Retinal pigment epithelial cell (primary cell): ENCODE data around the gene KRT4.

ENCODE experiments used
- DNase-seq: peaks from one replicate; pipeline ENCODE4 v3.0.0-alpha.2; 2010; ENCODE audit warnings: low read depth
- H3K4me3 ChIP-seq: 2 replicates; pipeline ENCODE4 v1.5.1; 2011; ENCODE audit warnings: mild to moderate bottlenecking, low read length, control low read depth, moderate library complexity
- CTCF ChIP-seq: conservative IDR thresholded peaks from 2 replicates; pipeline ENCODE4 v1.5.1; 2011; ENCODE audit warnings: low read depth, low read length, control low read depth, inconsistent platforms

Gene KRT4

GRCh38 chr12:52799505-52800211 is 14.3 kb downstream of the KRT4 start:
- TF ChIP-seq CTCF = no peak
- DNase-seq = no peak
- no peak overlapping the region for H3K4me3 ChIP-seq

GRCh38 chr12:52798671-52799504 is 15.0 kb downstream of the KRT4 start:
- DNase-seq = no peak
- H3K4me3 ChIP-seq = no peak overlapping the region
- no peak for TF ChIP-seq CTCF

- no peak for DNase-seq
- no peak overlapping the region for H3K4me3 ChIP-seq
- no peak for TF ChIP-seq CTCF
Observed at GRCh38 chr12:52798003-52798670, 15.8 kb downstream of the KRT4 start.

GRCh38 chr12:52797529-52797894 is 16.4 kb downstream of the KRT4 start:
- H3K4me3 ChIP-seq = no peak overlapping the region
- DNase-seq = no peak
- TF ChIP-seq CTCF = no peak

- DNase-seq = no peak
- no peak overlapping the region for H3K4me3 ChIP-seq
- no peak for TF ChIP-seq CTCF
Observed at GRCh38 chr12:52796839-52797528, 16.9 kb downstream of the KRT4 start.

GRCh38 chr12:52796429-52796794 is 17.5 kb downstream of the KRT4 start:
- DNase-seq = no peak
- no peak overlapping the region for H3K4me3 ChIP-seq
- TF ChIP-seq CTCF = no peak
